GM12873 (cell line): ENCODE results near the gene SKAP2.

Source experiments
- TF ChIP-seq, protein P1 (sequence below): IDR thresholded peaks from 2 replicates; pipeline ENCODE4 v1.5.1; 2012; ENCODE audit warnings: low read depth, mild to moderate bottlenecking, moderate library complexity, low read length, control low read depth; ENCODE audit not compliant: insufficient read depth; ENCODE audit errors: missing control alignments

The SKAP2 gene

DNA sequence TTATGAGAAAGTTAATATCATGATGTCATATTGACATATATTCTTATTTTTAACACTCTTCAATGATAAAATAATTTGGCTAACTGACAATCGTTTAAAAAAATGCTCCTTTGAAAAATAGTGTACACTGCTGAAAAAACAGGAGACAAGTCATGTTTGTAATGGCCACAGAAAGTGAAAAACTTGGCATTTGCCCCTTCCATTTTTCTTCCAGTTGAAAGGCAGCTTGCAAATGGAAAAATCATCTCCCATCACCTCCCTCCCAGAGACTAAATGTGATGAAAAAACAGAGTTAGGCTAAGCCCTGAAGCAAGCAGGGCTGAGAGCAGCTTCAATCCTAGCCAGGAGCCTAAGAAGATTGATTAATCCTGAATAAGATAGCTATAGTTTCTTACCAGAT is 160.4 kb downstream of the SKAP2 start:
- TF ChIP-seq, protein P1, sequence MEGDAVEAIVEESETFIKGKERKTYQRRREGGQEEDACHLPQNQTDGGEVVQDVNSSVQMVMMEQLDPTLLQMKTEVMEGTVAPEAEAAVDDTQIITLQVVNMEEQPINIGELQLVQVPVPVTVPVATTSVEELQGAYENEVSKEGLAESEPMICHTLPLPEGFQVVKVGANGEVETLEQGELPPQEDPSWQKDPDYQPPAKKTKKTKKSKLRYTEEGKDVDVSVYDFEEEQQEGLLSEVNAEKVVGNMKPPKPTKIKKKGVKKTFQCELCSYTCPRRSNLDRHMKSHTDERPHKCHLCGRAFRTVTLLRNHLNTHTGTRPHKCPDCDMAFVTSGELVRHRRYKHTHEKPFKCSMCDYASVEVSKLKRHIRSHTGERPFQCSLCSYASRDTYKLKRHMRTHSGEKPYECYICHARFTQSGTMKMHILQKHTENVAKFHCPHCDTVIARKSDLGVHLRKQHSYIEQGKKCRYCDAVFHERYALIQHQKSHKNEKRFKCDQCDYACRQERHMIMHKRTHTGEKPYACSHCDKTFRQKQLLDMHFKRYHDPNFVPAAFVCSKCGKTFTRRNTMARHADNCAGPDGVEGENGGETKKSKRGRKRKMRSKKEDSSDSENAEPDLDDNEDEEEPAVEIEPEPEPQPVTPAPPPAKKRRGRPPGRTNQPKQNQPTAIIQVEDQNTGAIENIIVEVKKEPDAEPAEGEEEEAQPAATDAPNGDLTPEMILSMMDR = no peak

DNA sequence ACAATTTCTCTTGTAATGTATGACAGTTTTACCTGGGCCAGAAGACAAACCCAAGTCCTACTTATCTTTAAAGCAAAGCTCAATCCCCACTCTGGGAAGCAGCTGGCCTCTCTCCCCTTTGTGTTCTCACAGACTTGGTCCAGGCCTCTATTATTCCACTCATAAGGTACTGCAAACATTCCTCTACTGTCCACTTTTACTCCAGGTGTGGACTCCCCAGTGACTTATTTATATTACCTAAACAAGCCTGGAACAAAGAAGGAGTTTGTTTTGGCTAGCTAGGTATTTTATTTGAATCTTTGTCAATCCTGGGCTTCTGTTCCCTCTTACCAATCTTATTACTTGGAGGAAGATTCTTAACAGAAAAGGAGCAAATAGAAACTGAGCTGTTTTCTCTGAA is 163.5 kb downstream of the SKAP2 start:
- TF ChIP-seq, protein P1 = no peak

DNA sequence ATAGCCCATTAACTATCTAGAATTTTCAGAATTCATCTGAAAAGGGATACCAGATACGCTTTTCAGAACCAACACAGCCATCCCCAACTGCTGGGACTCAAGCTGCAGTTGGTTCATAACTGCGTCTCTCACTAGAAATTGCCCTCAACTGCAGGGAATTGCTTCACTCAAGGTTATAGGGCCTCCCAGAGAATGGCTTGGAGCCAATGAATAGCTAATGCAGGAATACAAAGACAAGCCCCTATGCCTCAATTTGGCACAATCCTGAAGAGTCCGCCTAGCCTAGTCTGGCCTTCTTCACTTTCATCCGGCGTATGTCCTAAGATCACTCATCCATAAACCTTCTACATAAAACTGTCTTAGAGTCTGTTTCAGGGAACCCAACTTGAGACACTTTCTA is 164.0 kb downstream of the SKAP2 start:
- TF ChIP-seq, protein P1 = no peak

DNA sequence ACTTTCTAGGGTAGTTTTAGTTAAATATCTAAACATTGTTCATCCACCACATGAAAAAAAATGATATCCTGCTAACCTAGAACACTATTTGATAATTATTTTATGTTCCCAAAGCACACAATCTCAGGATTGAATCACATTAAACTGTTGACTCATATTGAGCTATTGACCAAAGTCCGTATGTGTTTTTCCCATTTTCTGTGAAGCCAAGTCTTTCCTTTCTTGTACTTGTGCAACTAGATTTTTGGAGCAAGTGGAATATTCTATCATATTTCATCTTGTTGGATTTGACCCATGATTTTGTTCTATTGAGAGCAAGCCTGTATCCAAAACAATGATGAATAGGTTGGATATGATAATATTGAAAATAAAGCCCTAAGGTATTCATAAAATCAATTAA is 164.6 kb downstream of the SKAP2 start:
- TF ChIP-seq, protein P1 = no peak

DNA sequence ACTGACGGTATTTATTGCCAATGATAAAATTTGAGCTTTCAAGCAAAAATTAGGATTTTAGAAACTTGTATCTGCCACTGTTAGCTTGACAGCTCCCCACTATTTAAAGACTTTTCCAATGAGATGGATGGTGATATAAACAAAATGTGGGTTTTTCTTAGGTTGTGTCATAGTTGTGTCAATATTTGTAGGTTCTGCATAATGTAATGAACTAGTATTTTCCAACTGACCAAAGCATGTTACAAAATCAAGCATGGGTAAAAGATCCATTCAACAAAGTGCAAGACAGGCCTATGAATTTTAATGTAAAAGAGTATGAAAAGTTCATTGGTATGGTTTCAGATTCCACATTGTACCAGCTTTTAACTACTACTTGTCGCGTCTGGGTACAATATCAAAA is 165.6 kb downstream of the SKAP2 start:
- TF ChIP-seq, protein P1 = no peak

DNA sequence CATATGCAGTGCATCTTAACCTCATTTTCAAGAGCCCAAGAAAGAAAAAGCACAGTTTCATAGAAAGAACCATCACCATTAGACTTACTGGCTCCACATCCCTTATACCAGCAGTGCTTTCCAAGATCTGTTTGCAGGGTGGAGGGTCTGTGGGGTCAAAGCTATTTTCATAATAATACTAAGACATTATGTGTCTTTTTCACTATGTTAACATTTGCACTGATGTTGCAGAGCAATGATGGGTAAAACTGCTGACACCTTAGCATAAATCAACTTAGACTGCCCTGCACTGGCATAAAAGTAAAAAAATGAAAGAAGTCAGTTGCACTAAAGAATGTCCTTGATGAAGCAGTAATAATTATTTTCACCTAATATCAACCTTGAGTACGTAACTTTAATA is 166.2 kb downstream of the SKAP2 start:
- TF ChIP-seq, protein P1 = no peak

DNA sequence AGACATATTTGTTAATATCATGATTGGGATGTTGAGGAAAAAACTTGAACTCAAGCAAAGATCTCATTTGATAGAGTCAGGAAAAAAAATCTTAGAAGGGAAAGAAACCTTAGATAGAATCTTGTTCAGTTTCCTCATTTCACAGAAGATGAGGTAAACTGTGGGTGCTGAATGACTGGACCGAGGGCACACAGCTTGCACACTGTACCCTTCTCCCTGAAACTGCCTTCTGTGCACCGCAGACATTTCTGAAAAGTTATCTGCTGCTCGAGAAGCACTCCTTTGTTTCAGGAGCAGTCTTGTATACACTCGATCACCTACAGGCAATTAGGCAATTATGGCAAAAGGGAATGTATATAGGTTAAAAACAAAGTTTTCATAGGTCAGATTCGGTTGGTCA is 167.4 kb downstream of the SKAP2 start:
- TF ChIP-seq, protein P1 = no peak
